Tibial nerve (tissue), 4 donors: ENCODE results near the gene USP36.
A peak's percentile ranks its signal among the peaks of the same experiment; 100 is the strongest.

ENCODE experiments used
- EP300 ChIP-seq, 2 donors: sonication (generic); formaldehyde crosslinking; IDR thresholded peaks; one replicate each; pipeline ENCODE4 v1.6.1; 2017; ENCODE audit warnings: antibody characterized with exemption in 2 of 2, mild to moderate bottlenecking in 1 of 2
- POLR2A ChIP-seq, 2 donors: fragments of 450-650 bp; IDR thresholded peaks; one replicate each; pipeline ENCODE4 v1.6.1; 2017; ENCODE audit warnings: antibody characterized with exemption in 2 of 2, mild to moderate bottlenecking in 2 of 2, moderate library complexity in 2 of 2
- TF ChIP-seq, protein P1 (sequence below), 5 experiments: fragments of 200-600 bp in 3 of 5; fragments of 450-650 bp in 2 of 5; sonication (generic) in 3 of 5; IDR thresholded peaks; one replicate each; pipeline ENCODE4 v1.5.1; 2016 to 2019; ENCODE audit warnings: antibody characterized with exemption in 5 of 5, mild to moderate bottlenecking in 3 of 5, moderate library complexity in 2 of 5

GRCh38 chr17:78819402-78819801, 21.2 kb downstream of the USP36 start:
- TF ChIP-seq, protein P1, sequence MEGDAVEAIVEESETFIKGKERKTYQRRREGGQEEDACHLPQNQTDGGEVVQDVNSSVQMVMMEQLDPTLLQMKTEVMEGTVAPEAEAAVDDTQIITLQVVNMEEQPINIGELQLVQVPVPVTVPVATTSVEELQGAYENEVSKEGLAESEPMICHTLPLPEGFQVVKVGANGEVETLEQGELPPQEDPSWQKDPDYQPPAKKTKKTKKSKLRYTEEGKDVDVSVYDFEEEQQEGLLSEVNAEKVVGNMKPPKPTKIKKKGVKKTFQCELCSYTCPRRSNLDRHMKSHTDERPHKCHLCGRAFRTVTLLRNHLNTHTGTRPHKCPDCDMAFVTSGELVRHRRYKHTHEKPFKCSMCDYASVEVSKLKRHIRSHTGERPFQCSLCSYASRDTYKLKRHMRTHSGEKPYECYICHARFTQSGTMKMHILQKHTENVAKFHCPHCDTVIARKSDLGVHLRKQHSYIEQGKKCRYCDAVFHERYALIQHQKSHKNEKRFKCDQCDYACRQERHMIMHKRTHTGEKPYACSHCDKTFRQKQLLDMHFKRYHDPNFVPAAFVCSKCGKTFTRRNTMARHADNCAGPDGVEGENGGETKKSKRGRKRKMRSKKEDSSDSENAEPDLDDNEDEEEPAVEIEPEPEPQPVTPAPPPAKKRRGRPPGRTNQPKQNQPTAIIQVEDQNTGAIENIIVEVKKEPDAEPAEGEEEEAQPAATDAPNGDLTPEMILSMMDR (IDR thresholded peaks at IDR 0.05): no peak
- TF ChIP-seq POLR2A (IDR thresholded peaks at IDR 0.05): peak in 1 of 2 donors; percentile 1
- TF ChIP-seq EP300 (IDR thresholded peaks at IDR 0.05): no peak
